Tibial nerve (tissue), 3 donors: ENCODE data around the gene CSF3.

Source experiments
- EP300 ChIP-seq, 2 donors: sonication (generic); formaldehyde crosslinking; IDR thresholded peaks; one replicate each; pipeline ENCODE4 v1.6.1; 2017; ENCODE audit warnings: antibody characterized with exemption in 2 of 2, mild to moderate bottlenecking in 1 of 2
- POLR2A ChIP-seq, 2 donors: fragments of 450-650 bp; IDR thresholded peaks; one replicate each; pipeline ENCODE4 v1.6.1; 2017; ENCODE audit warnings: antibody characterized with exemption in 2 of 2, mild to moderate bottlenecking in 2 of 2, moderate library complexity in 2 of 2

DNA sequence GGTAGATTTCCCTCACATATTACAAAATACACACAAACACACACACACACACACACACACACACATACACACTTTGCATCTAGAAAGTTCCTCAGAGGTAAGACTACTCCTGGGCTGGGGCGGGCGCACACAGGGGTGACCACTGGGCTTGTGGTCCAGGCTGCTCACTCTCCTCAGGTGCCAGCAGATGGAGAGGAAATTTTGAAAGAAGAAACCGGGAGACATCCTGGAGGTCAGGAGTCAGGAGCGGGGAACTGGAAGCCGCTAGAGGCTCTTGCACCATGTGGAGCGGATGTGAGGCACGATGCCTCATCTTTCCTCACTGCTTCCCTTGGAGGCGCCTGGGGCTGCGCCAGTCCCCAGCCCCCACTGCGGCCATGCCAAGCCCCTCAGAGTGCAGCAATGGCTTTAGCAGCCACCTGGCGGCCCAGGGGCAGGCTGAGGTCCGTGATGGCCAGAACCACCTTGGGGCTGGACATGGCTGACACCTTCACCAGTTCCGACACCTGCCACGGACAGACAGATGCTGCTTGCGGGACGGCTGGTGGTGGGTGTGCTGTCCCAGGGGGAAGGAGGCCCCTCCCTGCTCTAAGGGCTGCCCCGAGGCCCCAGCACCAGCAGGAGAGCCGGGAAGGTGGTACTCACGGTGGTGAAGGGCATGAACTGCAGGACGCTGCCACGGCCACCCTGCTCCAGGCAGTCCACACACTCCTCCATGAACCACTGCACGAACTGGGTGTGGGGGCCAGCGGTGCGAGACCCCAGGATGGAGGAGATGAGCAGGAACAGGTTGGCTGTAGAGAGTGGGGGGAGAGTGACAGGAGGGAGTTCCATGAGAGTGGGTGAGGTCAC lies 4.1 kb downstream of the CSF3 start:
- TF ChIP-seq EP300 (IDR thresholded peaks at IDR 0.05) (no peak), POLR2A (IDR thresholded peaks at IDR 0.05) (no peak)
